OCI-LY1 (cell line): ENCODE measurements around the gene TCAIM.

Experiments
- H2AFZ ChIP-seq: fragments of 200-600 bp; sonication (generic), shearing (Covaris generic); 2 replicates; pipeline ENCODE4 v1.6.0; 2014; ENCODE audit warnings: antibody characterized with exemption, mild to moderate bottlenecking, low read length
- H3F3A ChIP-seq: fragments of 200-600 bp; sonication (generic), shearing (Covaris generic); 2 replicates; pipeline ENCODE4 v1.6.0; 2014; ENCODE audit warnings: mild to moderate bottlenecking, antibody characterized with exemption, low read length, moderate library complexity; ENCODE audit not compliant: insufficient read depth
- H3K27ac ChIP-seq: fragments of 200-600 bp; sonication (generic); 2 replicates; pipeline ENCODE4 v1.5.1; 2014; ENCODE audit warnings: low read length, mixed run types, mild to moderate bottlenecking, low read depth; ENCODE audit not compliant: poor library complexity, severe bottlenecking
- H3K27me3 ChIP-seq: fragments of 200-600 bp; sonication (generic); 2 replicates; pipeline ENCODE4 v1.6.0; 2014; ENCODE audit warnings: antibody characterized with exemption, mild to moderate bottlenecking, low read length, moderate library complexity; ENCODE audit not compliant: insufficient read depth
- H3K36me3 ChIP-seq: fragments of 200-600 bp; sonication (generic); 2 replicates; pipeline ENCODE4 v1.6.1; 2014; ENCODE audit warnings: mild to moderate bottlenecking, antibody characterized with exemption, low read length, moderate library complexity, mixed read lengths; ENCODE audit not compliant: insufficient read depth
- H3K4me1 ChIP-seq: fragments of 200-600 bp; sonication (generic); 2 replicates; pipeline ENCODE4 v1.5.1; 2014; ENCODE audit warnings: mild to moderate bottlenecking, low read length, moderate library complexity; ENCODE audit not compliant: insufficient read depth, severe bottlenecking
- H3K4me2 ChIP-seq: fragments of 200-600 bp; sonication (generic), shearing (Covaris generic); 2 replicates; pipeline ENCODE4 v1.6.1; 2014; ENCODE audit warnings: low read length
- H3K4me3 ChIP-seq: fragments of 200-600 bp; sonication (generic); 2 replicates; pipeline ENCODE4 v1.5.1; 2014; ENCODE audit warnings: low read length, low read depth, mild to moderate bottlenecking, mixed read lengths; ENCODE audit not compliant: poor library complexity, severe bottlenecking
- H3K79me2 ChIP-seq: fragments of 200-600 bp; shearing (Covaris generic); 2 replicates; pipeline ENCODE4 v1.6.1; 2016; ENCODE audit warnings: mixed run types, low read length, mixed read lengths; ENCODE audit not compliant: insufficient read depth
- H3K9ac ChIP-seq: fragments of 200-600 bp; sonication (generic), shearing (Covaris generic); 2 replicates; pipeline ENCODE4 v1.6.1; 2014; ENCODE audit warnings: mild to moderate bottlenecking, low read length, mixed read lengths
- H3K9me2 ChIP-seq: fragments of 200-600 bp; sonication (generic), shearing (Covaris generic); 2 replicates; pipeline ENCODE4 v1.6.1; 2014; ENCODE audit warnings: low read depth, mild to moderate bottlenecking, low read length, mixed read lengths
- H3K9me3 ChIP-seq: fragments of 200-600 bp; shearing (Covaris generic); 2 replicates; pipeline ENCODE4 v1.6.1; 2014; ENCODE audit warnings: low read length, mixed read lengths
- H4K20me1 ChIP-seq: fragments of 200-600 bp; sonication (generic), shearing (Covaris generic); 2 replicates; pipeline ENCODE4 v1.6.0; 2016; ENCODE audit warnings: mild to moderate bottlenecking, low read length; ENCODE audit not compliant: insufficient read depth
- CTCF ChIP-seq: fragments of 200-600 bp; sonication (generic), shearing (Covaris generic); IDR thresholded peaks from 2 replicates; pipeline ENCODE4 v1.5.1; 2017; ENCODE audit warnings: mild to moderate bottlenecking, antibody characterized with exemption, low read length, moderate library complexity, mixed read lengths
- EZH2 ChIP-seq: fragments of 200-600 bp; sonication (generic), shearing (Covaris generic); IDR thresholded peaks from 2 replicates; pipeline ENCODE4 v1.8.0; 2017; ENCODE audit warnings: borderline replicate concordance, mixed run types, mild to moderate bottlenecking, antibody characterized with exemption, low read length, moderate library complexity, mixed read lengths

The TCAIM gene

GRCh38 chr3:44444437-44444836, 105.9 kb downstream of the TCAIM start:
- Histone ChIP-seq H3K4me1 (peaks cover 12% of the 10 kb centered on the region), H3K9me2 (no peaks in the 10 kb centered on the region), H3K36me3 (peaks cover 63% of the 10 kb centered on the region), H3K4me2 (no peak overlapping the region), H3K27ac (no peak overlapping the region), H3K9ac (no peak overlapping the region), H3F3A (no peaks in the 10 kb centered on the region), H3K79me2 (no peaks in the 10 kb centered on the region), H4K20me1 (no peaks in the 10 kb centered on the region), H3K27me3 (no peaks in the 10 kb centered on the region), H2AFZ (no peak overlapping the region), H3K9me3 (peaks cover 19% of the 10 kb centered on the region), H3K4me3 (no peak overlapping the region)
- TF ChIP-seq CTCF (no peak), EZH2 (no peak)

- Histone ChIP-seq H3K4me3 (no peak overlapping the region), H3F3A (no peaks in the 10 kb centered on the region), H4K20me1 (no peaks in the 10 kb centered on the region), H3K9me2 (no peaks in the 10 kb centered on the region), H3K9ac (no peak overlapping the region), H3K4me2 (no peak overlapping the region), H3K27ac (no peak overlapping the region), H2AFZ (no peak overlapping the region), H3K9me3 (peaks cover 19% of the 10 kb centered on the region), H3K4me1 (peaks cover 5% of the 10 kb centered on the region), H3K79me2 (no peaks in the 10 kb centered on the region), H3K36me3 (peaks cover 70% of the 10 kb centered on the region), H3K27me3 (no peaks in the 10 kb centered on the region)
- TF ChIP-seq EZH2 = no peak
- TF ChIP-seq CTCF = no peak
Observed at GRCh38 chr3:44444896-44445691, 106.5 kb downstream of the TCAIM start.

- H3K9ac ChIP-seq = no peak overlapping the region
- TF ChIP-seq CTCF = no peak
- TF ChIP-seq EZH2 = no peak
- peaks cover 19% of the 10 kb centered on the region for H3K9me3 ChIP-seq
- no peaks in the 10 kb centered on the region for H4K20me1 ChIP-seq
- no peaks in the 10 kb centered on the region for H3F3A ChIP-seq
- no peaks in the 10 kb centered on the region for H3K79me2 ChIP-seq
- peaks cover 77% of the 10 kb centered on the region for H3K36me3 ChIP-seq
- no peak overlapping the region for H3K27ac ChIP-seq
- H3K4me3 ChIP-seq = no peak overlapping the region
- no peaks in the 10 kb centered on the region for H3K9me2 ChIP-seq
- H2AFZ ChIP-seq = no peak overlapping the region
- H3K4me1 ChIP-seq = no peaks in the 10 kb centered on the region
- no peaks in the 10 kb centered on the region for H3K27me3 ChIP-seq
- H3K4me2 ChIP-seq = no peak overlapping the region
Observed at GRCh38 chr3:44445786-44446185, 107.2 kb downstream of the TCAIM start.
